G401.6 (cell line): Measurements from ENCODE around the gene KRT9.

Experiments
- FAIRE-seq: peaks from 2 replicates; lab custom pipeline; 2012; peaks lifted over from hg19 to GRCh38; lab: Jason Lieb, UNC

Gene KRT9

GRCh38 chr17:41527063-41528023 is 44.5 kb downstream of the KRT9 start:
- FAIRE-seq = no peak

- FAIRE-seq = no peak
Observed at GRCh38 chr17:41524261-41524660, 47.6 kb downstream of the KRT9 start.

GRCh38 chr17:41523787-41524186 is 48.1 kb downstream of the KRT9 start:
- FAIRE-seq = no peak

- no peak for FAIRE-seq
Observed at GRCh38 chr17:41523225-41523593, 48.6 kb downstream of the KRT9 start.

DNA sequence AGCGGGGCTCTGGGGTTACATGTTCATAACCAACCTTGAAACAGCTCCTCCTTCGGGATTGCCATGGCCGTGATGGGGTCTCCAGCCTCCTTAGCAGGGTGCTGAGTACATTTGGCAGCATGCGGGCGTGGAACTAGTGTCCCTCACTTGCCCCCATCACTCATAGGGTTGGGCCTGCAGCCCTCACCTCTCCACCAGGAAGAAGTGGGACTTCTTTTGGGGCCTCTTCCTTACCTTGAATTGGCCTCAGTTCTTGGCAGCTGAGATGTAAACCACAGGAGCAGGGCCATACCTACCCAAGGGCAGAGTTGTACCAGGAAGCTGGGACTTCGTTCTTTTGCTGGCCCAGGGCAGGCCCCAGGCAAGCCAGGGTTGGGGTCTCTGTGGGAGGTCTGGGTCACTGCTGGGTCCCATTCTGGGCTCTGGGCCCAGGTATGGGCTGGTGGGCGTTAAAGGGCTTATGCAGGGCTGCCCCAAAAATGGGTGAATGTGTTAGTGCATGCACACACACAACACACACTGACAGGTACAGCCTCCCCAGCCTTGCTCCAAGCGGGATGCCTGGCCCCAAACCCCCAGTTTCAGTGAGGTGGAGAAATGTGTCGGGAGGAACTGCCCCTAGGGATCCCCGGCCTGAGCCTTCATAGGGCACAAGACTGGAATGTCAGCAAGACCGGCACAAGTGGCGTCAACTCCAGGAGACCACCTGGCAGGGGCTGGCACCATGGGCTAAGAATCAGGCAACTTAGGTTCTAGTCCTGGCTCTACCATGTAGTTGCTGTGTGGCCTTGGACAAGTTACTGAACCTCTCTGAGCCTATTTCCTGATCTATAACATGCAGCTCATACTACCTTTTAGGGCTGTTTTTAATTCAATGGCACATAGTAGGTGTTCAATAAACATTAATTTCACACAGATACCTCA is 49.3 kb downstream of the KRT9 start:
- no peak for FAIRE-seq

- no peak for FAIRE-seq
Observed at GRCh38 chr17:41521574-41522261, 50.1 kb downstream of the KRT9 start.

DNA sequence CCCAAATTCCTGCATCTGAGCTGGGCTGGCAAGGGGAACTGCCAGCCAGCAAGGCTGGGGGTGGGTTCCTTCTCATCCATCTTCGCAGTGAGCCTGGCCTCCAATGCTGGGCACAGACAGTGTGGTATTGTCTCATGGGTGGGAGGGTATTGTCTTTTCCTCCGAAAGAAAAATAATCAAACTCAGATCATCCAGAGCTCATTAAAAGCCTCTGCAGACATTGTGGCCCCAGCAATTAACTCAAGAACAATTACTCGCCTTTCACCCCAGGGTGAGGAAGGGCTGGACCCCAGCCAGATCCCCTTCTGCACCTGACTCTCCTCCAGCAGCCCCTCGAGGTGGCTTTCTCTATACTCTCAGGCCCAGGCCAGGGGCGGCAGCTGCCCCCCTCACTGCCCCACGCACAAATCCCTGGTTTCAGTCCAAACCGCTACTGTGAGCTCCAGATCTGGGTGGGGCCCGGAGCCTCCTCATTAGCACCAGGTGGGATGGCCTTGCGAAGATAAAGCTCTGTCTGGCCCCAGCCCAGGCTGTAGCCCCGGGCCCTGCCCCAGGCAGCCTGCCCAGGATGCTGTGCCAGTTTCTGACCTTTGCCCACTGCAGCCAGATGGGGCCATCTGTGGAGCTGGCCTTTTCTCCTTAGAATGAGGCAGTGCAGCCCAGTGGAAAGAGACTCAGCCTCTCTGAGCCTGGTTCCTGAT is 50.9 kb downstream of the KRT9 start:
- FAIRE-seq = no peak

GRCh38 chr17:41519501-41520224 is 52.2 kb downstream of the KRT9 start:
- no peak for FAIRE-seq

DNA sequence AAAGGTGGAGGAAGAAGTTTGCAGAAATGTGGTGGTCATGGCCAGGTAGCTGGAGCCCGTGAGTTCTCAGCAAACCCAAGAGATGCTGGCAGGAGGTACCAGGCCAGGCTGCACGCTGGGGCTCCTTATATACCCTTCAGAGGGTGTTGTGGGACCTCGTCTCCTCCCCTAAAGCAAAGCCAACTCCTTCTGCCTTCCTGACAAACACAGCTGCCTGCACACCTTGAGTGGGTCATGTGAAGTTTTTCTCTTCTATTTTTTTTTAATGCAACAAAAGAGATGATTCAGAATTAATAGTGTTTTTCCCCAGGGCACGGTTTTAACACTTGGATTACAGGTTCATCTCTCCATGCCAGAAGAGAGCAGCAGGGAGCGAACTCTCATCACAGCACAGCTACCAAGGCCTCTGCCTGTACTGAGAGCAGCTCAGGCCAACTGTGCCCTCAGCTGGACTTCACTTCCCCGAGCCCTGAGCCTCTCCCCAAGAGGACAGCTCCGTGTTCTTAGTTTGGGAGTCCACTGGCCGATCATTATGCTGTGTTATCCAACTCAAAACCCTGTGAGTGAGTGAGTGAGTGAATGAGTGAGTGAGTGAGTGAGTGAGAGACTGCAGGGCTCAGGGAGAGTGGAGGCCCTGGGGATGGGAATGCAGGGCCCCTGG is 52.9 kb downstream of the KRT9 start, which contains the start of gene KRT15:
TSS of gene KRT15 (minus strand) at position 102 of the 661 bp plus-strand sequence. CDS start at position 39, 63 bp downstream.
- FAIRE-seq = no peak

DNA sequence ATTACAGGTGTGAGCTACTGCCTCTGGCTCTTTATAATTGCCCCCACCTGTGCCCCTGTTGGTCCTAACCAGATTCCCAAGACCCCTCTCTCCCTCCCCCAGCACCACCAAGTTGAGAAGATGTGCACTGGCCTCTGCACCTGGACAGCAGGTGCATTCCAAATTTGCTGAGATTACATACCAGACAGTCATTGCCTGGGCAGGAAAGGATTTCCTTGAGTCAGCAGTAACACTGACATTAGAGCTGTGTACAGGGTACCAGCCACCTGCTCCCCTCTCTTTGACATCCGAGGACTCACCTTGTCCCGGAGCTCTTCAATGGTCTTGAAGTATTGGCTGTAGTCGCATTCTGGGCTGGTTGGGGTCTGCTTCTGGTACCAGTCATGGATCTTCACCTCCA is 53.8 kb downstream of the KRT9 start:
- FAIRE-seq = no peak

GRCh38 chr17:41516830-41517283 is 55.0 kb downstream of the KRT9 start:
- FAIRE-seq = no peak

DNA sequence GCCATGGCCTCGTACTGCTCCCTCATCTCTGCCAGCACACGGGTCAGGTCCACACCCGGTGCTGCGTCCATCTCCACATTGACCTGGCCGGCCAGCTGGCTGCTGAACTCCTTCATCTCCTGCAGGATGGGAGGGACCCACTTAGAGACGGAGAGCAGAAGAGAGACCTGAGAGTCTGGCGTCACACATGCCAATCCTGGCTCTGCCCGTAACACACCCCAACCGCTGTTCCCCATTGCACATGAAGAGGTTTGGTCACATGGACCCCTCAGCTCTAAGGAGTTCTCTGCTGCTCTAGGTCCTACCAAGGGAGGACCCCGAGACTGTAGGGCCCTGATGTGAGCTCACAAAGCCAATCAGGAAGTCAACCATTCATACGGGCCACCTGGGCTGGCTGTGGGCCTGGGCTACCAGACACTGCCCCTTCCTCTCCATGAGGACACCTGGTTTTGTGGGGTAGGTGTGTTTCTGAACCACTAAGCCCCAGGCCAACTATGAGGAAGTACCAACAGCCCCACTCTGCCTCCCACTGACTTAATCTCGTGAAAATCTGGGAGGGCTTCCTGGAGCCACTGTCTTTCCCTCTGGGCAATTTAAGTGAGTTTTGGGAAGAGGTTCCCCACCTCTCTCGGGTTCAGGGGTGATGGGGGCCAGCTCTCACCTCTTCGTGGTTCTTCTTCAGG is 55.6 kb downstream of the KRT9 start:
- no peak for FAIRE-seq
